HG03575 (cell line): ENCODE data around the gene PUS7L.
A peak's percentile ranks its signal among the peaks of the same experiment; 100 is the strongest.

Experiments used
- ATAC-seq: cut with Tn5 transposase; IDR thresholded peaks from one replicate; pipeline ENCODE4 v1.9.1; 2021; ENCODE audit not compliant: unreplicated experiment, insufficient number of reproducible peaks, low FRiP score; ENCODE audit errors: extremely low read depth

The PUS7L gene

DNA sequence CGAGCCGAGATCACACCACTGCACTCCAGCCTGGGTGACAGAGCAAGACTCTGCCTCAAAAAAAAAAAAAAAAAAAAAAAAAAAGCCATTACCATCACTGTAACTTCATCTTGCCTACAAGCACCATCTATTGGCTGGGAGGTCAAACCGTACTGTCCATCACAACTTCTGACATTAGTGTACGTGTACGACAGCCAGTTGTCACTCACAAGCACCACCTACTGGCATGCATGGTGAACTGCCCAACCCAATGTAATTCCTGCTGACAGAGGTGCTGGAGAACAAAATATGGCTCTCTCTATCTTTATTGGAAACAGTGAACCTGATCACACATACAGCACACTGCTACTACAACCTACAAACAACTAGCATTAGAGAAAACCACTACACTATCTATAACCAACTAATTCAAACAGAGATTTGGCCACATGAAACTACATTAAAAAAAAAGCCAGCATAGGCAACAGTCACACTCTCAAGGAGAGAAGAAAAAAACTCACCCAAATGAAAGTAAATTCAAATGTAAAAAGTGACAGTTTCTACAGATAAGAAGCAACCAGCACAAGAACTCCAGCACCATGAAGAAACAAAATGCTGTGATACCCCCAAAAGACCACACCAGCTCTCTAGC, 82.3 kb downstream of the PUS7L start:
- ATAC-seq, result peak; percentile 88

DNA sequence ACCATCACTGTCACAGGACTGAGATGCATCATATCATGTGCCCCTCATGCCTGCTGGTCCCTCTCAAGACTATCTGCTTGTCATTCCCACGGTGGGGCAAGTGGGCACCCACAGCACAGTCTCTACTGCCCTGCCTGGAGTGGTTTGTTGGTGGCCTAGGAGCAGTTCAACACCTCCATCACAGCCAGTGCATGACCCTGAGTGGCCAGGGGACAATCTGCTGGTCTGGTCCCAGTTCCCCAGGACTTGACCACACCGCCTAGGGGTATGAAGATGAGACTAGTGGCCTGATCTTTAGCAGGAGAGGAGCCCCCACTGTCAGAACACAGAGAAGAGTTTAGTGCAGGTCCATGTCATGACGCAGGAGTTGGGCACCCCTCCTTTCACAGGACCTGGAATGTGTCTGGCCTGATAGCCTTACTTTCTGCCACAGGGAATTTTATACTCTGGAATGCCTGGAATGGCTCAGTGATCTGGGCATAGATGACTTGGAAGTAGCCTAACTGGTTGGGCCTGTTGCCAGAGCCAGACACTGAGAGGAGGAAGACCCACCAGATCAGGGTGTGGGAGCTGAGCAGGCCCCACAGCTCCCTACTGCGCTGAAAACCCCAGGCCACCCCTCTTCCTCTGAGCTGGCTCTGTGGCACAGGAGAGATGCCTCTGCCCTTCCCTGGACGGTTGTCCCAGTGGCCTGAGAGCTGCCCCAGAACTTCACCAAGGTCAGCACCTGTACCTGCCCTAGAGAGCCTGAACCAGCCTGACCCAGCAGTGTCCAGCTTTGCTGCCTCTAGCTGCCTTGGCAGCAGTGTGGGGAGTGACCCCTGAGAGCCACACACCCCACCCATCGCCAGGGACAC, 83.3 kb downstream of the PUS7L start:
- no peak for ATAC-seq

DNA sequence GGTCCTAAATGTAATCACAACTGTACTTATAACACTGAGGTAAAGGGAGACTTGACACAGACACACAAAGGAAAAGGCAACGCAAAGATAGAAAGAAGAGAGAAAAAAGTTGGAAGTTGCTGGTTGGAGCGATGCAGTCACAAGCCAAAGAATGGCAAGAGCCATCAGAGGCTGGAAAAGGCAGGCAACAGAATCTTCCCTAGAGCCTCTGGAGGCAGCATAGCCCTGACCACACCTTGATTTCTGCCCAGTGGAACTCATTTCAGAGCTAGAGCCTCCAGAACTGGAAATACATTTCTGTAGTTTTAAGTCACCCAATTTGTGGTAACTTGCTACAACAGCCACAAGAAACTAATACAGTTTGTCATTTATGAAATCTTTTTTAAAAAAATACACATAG, 89.2 kb downstream of the PUS7L start:
- no peak for ATAC-seq
